Measurements from ENCODE around the gene LIG4. TPM values are rescaled to one million over a fixed set of nuclear protein-coding genes. Genes with fewer than 3 reads are reported as not detected.

The LIG4 gene
- total RNA-seq, 1 experiment from 2014 or later, result 9.6 TPM

DNA sequence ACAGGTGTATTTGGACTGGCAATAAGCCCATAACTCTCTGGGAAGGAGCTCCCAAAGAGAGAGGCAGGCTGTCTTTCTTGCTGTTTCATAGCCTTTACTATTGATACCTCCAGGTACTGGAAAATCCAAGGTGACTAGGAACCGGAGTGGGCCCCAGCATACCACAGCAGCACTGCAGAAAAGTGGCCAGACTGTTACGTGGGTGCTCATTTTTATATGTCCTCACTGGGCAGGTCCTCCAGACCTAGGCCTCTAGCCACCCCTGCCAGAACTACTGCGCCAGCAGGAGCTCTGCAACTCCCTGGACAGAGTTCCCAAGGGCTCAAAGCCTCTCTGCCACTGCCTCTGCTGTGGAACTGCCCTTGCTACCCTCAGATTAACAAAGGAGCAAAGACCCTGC, 46.4 kb downstream of the LIG4 start:
- Histone ChIP-seq H3K4me3 (ENCODE audit: low read depth, low read length) (no peak overlapping the region), H3K27me3 (replicated peaks; ENCODE audit: control insufficient read depth, insufficient read depth, low read length) (no peaks in the 10 kb centered on the region), H3K4me1 (no peaks in the 10 kb centered on the region), H3K36me3 (ENCODE audit: control insufficient read depth, insufficient read depth, low read length) (no peaks in the 10 kb centered on the region), H3K9me3 (no peaks in the 10 kb centered on the region; the same call in 1 of the 2 replicates)
- Mint-ChIP-seq H3K27me3 (ENCODE audit: insufficient read depth, unreplicated experiment) (peaks cover 5% of the 10 kb centered on the region), H3K9me3 (ENCODE audit: unreplicated experiment) (peaks cover 47% of the 10 kb centered on the region), H3K27ac (ENCODE audit: unreplicated experiment) (no peak overlapping the region), H3K36me3 (ENCODE audit: insufficient read depth, unreplicated experiment) (no peaks in the 10 kb centered on the region), H3K4me1 (ENCODE audit: low read depth, unreplicated experiment) (peaks cover 7% of the 10 kb centered on the region), H3K4me3 (ENCODE audit: unreplicated experiment) (no peak overlapping the region)
- DNase-seq, result no peak
- ChIA-PET POLR2A (no interaction called here), CTCF (no interaction called here)
- no TSS peak for BruUV-seq (replicated peaks)
- TF ChIP-seq, protein P1, sequence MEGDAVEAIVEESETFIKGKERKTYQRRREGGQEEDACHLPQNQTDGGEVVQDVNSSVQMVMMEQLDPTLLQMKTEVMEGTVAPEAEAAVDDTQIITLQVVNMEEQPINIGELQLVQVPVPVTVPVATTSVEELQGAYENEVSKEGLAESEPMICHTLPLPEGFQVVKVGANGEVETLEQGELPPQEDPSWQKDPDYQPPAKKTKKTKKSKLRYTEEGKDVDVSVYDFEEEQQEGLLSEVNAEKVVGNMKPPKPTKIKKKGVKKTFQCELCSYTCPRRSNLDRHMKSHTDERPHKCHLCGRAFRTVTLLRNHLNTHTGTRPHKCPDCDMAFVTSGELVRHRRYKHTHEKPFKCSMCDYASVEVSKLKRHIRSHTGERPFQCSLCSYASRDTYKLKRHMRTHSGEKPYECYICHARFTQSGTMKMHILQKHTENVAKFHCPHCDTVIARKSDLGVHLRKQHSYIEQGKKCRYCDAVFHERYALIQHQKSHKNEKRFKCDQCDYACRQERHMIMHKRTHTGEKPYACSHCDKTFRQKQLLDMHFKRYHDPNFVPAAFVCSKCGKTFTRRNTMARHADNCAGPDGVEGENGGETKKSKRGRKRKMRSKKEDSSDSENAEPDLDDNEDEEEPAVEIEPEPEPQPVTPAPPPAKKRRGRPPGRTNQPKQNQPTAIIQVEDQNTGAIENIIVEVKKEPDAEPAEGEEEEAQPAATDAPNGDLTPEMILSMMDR (IDR thresholded peaks at IDR 0.05; ENCODE audit: insufficient read depth in 1 of 2, low read depth in 1 of 2, low read length in 1 of 2, severe bottlenecking in 1 of 2, unreplicated experiment in 1 of 2), result no peak
- intact Hi-C loops (cut with micrococcal nuclease; ENCODE audit: unreplicated experiment), result no loop called here

DNA sequence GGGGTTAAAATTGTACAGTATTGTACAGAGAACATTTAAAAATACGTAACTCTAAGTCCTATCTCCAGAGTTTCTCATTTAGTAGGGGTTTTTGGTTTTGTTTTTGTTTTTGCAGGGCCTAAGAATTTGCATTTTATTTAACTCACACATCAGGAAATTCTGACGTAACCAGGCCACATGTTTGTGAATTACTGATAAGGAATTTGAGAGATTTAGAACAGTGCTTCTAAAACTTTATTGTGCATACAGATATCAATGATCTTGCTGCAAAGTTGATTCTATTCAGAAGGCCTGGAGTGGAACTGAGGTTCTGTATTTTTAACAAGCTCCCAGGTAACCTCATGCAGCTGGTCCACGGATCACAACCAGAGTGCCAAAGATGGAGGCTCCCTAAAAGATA, 49.3 kb downstream of the LIG4 start:
- Mint-ChIP-seq H3K36me3 (ENCODE audit: insufficient read depth, unreplicated experiment) (no peaks in the 10 kb centered on the region), H3K4me3 (ENCODE audit: unreplicated experiment) (no peak overlapping the region), H3K4me1 (ENCODE audit: low read depth, unreplicated experiment) (peaks cover 7% of the 10 kb centered on the region), H3K27ac (ENCODE audit: unreplicated experiment) (no peak overlapping the region), H3K9me3 (ENCODE audit: unreplicated experiment) (peaks cover 23% of the 10 kb centered on the region), H3K27me3 (ENCODE audit: insufficient read depth, unreplicated experiment) (no peaks in the 10 kb centered on the region)
- DNase-seq, result no peak
- Histone ChIP-seq H3K4me3 (ENCODE audit: low read depth, low read length) (no peak overlapping the region), H3K4me1 (no peaks in the 10 kb centered on the region), H3K9me3 (no peaks in the 10 kb centered on the region; the same call in 1 of the 2 replicates), H3K36me3 (ENCODE audit: control insufficient read depth, insufficient read depth, low read length) (no peaks in the 10 kb centered on the region), H3K27me3 (replicated peaks; ENCODE audit: control insufficient read depth, insufficient read depth, low read length) (no peaks in the 10 kb centered on the region)
- BruUV-seq (replicated peaks), result no TSS peak
- CTCF ChIA-PET, result no interaction called here
- POLR2A ChIA-PET, result no interaction called here
- TF ChIP-seq, protein P1 (IDR thresholded peaks at IDR 0.05; ENCODE audit: insufficient read depth in 1 of 2, low read depth in 1 of 2, low read length in 1 of 2, severe bottlenecking in 1 of 2, unreplicated experiment in 1 of 2), result no peak
- intact Hi-C loops (cut with micrococcal nuclease; ENCODE audit: unreplicated experiment), result no loop called here

DNA sequence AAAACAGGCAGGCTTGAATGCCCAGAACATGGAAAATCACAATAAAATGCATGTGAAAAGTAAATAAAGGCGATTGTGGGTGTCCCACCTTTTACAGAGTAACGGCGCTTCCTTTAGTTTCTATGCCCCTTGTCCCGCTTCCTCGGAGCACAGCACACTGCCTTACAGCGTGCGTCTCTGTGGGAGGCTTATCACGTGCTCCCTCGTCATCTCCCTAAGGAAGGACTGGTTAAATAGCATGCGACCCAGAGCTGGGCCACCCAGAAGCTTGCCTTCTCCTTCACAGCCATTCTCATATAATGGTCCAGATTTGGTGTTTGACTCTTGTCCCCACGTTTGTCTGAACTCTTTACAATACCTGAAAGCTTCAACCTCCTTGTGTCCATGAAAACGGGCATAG, 56.6 kb downstream of the LIG4 start:
- Mint-ChIP-seq H3K4me3 (ENCODE audit: unreplicated experiment) (no peak overlapping the region), H3K4me1 (ENCODE audit: low read depth, unreplicated experiment) (peaks cover 11% of the 10 kb centered on the region), H3K27me3 (ENCODE audit: insufficient read depth, unreplicated experiment) (no peaks in the 10 kb centered on the region), H3K36me3 (ENCODE audit: insufficient read depth, unreplicated experiment) (peaks cover 12% of the 10 kb centered on the region), H3K27ac (ENCODE audit: unreplicated experiment) (no peak overlapping the region), H3K9me3 (ENCODE audit: unreplicated experiment) (peaks cover 8% of the 10 kb centered on the region)
- TF ChIP-seq, protein P1 (IDR thresholded peaks at IDR 0.05; ENCODE audit: insufficient read depth in 1 of 2, low read depth in 1 of 2, low read length in 1 of 2, severe bottlenecking in 1 of 2, unreplicated experiment in 1 of 2), result no peak
- Histone ChIP-seq H3K27me3 (replicated peaks; ENCODE audit: control insufficient read depth, insufficient read depth, low read length) (no peaks in the 10 kb centered on the region), H3K36me3 (ENCODE audit: control insufficient read depth, insufficient read depth, low read length) (no peaks in the 10 kb centered on the region), H3K4me1 (peaks cover 17% of the 10 kb centered on the region), H3K9me3 (peaks cover 3% of the 10 kb centered on the region), H3K4me3 (ENCODE audit: low read depth, low read length) (no peak overlapping the region)
- ChIA-PET POLR2A (no interaction called here), CTCF (no interaction called here)
- intact Hi-C loops (cut with micrococcal nuclease; ENCODE audit: unreplicated experiment), result loop anchor here (10.0 kb wide), 2 partner anchors 114 to 324 kb away; no protein-coding TSS in a partner anchor
- DNase-seq, result no peak
- BruUV-seq (replicated peaks), result no TSS peak

Other genes starting within 250 kb of the LIG4 start
- 9.5 and 9.9 TPM in 2 replicates for gene ABHD13, start 2.9 kb upstream of the LIG4 start, total RNA-seq (2022)
- gene TNFSF13B, start 54.2 kb upstream of the LIG4 start, total RNA-seq (2022), result 0.41 and 0.84 TPM in 2 replicates

Data from Caco-2 (cell line).